ENCODE measurements around the gene BCR. TPM values are rescaled to one million over a fixed set of nuclear protein-coding genes. Genes with fewer than 3 reads are reported as not detected.

BCR gene
- total and polyA plus RNA-seq, 2 of the 13 experiments (the other 11 are each of a cell fraction or from before 2014, with no cell fraction given): 19.9 to 33.6 TPM

GRCh38 chr22:23181721-23182308 is 1.5 kb downstream of the BCR start (continued):
- TF ChIP-seq MAX (IDR thresholded peaks at IDR 0.05) (peak; percentile 26; the same call in 1 of the 2 replicates), ARID2 (CRISPR knock-in tag; IDR thresholded peaks at IDR 0.05; ENCODE audit: borderline replicate concordance) (peak; percentile 4; the same call in 1 of the 2 replicates), PPARG (CRISPR knock-in tag; conservative IDR thresholded peaks at IDR 0.05) (no peak), ATM (IDR thresholded peaks at IDR 0.05; ENCODE audit: borderline replicate concordance) (no peak), ELF3 (CRISPR knock-in tag; IDR thresholded peaks at IDR 0.05) (no peak), SRSF1 (optimal IDR thresholded peaks at IDR 0.05; ENCODE audit: low read depth, low read length) (no peak), ZNF512B (CRISPR knock-in tag; IDR thresholded peaks at IDR 0.05; ENCODE audit: borderline replicate concordance) (no peak), MTA1 (CRISPR knock-in tag; IDR thresholded peaks at IDR 0.05; ENCODE audit: borderline replicate concordance) (peak; percentile 12; the same call in 1 of the 2 replicates), ZNF768 (CRISPR knock-in tag; IDR thresholded peaks at IDR 0.05) (peak; percentile 28; the same call in 1 of the 2 replicates), ZNF34 (CRISPR knock-in tag; IDR thresholded peaks at IDR 0.05; ENCODE audit: borderline replicate concordance) (no peak), FOXK2 (IDR thresholded peaks at IDR 0.05) (no peak), YEATS4 (CRISPR knock-in tag; IDR thresholded peaks at IDR 0.05; ENCODE audit: borderline replicate concordance) (no peak), RBFOX2 (IDR thresholded peaks at IDR 0.05; ENCODE audit: low read depth, low read length) (peak; percentile 5; the same call in 1 of the 2 replicates), RNF219 (CRISPR knock-in tag; IDR thresholded peaks at IDR 0.05) (no peak), ZNF550 (CRISPR knock-in tag; IDR thresholded peaks at IDR 0.05; ENCODE audit: borderline replicate concordance) (no peak), PTBP1 (IDR thresholded peaks at IDR 0.05; ENCODE audit: low read depth, low read length, poor library complexity, severe bottlenecking) (no peak), ZNF414 (CRISPR knock-in tag; IDR thresholded peaks at IDR 0.05) (no peak), STAT5B (CRISPR knock-in tag; IDR thresholded peaks at IDR 0.05) (no peak), POLR2AphosphoS2 (IDR thresholded peaks at IDR 0.05; ENCODE audit: low read depth, low read length) (no peak), SOX5 (CRISPR knock-in tag; IDR thresholded peaks at IDR 0.05; ENCODE audit: borderline replicate concordance) (no peak), ERF (CRISPR knock-in tag; IDR thresholded peaks at IDR 0.05) (no peak), ZNF24 (IDR thresholded peaks at IDR 0.05) (no peak), ZBTB46 (CRISPR knock-in tag; IDR thresholded peaks at IDR 0.05; ENCODE audit: borderline replicate concordance) (no peak), CBX2 (IDR thresholded peaks at IDR 0.05; ENCODE audit: low read depth, low read length) (no peak), CBX2 (CRISPR knock-in tag; IDR thresholded peaks at IDR 0.05; ENCODE audit: low read depth) (no peak)
